Neural cell (in vitro differentiated cells): ENCODE data around the gene PIM3. TPM values are rescaled to one million over a fixed set of nuclear protein-coding genes. Genes with fewer than 3 reads are reported as not detected.
"Not testable (repeated sequence)": the region's sequence is repeated elsewhere in the genome, so short reads cannot be mapped to it uniquely, and the experiment has no call there.

Experiments used
- H2AFZ ChIP-seq: fragments of 200-600, 300-800 bp; sonication (generic), shearing (Covaris generic); 2 replicates; pipeline ENCODE4 v1.6.0; 2014; ENCODE audit warnings: low read depth, mild to moderate bottlenecking, antibody characterized with exemption, low read length, moderate library complexity
- H3F3A ChIP-seq: fragments of 200-600 bp; shearing (Covaris generic); 2 replicates; pipeline ENCODE4 v1.6.1; 2016; ENCODE audit warnings: mild to moderate bottlenecking, moderate library complexity, mixed read lengths, antibody characterized with exemption, low read length; ENCODE audit not compliant: insufficient read depth, poor library complexity, severe bottlenecking
- H3K27ac ChIP-seq: fragments of 200-600, 300-800 bp; sonication (generic), shearing (Covaris generic); 2 replicates; pipeline ENCODE4 v1.5.1; 2014; ENCODE audit warnings: mild to moderate bottlenecking, low read length, moderate library complexity
- H3K27me3 ChIP-seq: fragments of 300-800, 200-600 bp; sonication (generic), shearing (Covaris generic); 2 replicates; pipeline ENCODE4 v1.6.0; 2014; ENCODE audit warnings: mild to moderate bottlenecking, low read depth, low read length, moderate library complexity; ENCODE audit not compliant: insufficient read depth
- H3K36me3 ChIP-seq: fragments of 300-800, 200-600 bp; sonication (generic), shearing (Covaris generic); 2 replicates; pipeline ENCODE4 v1.5.1; 2014; ENCODE audit warnings: mild to moderate bottlenecking, antibody characterized with exemption, low read length, moderate library complexity; ENCODE audit not compliant: insufficient read depth
- H3K4me2 ChIP-seq: fragments of 300-800, 200-600 bp; sonication (generic), shearing (Covaris generic); 2 replicates; pipeline ENCODE4 v1.6.0; 2014; ENCODE audit warnings: mild to moderate bottlenecking, low read length
- H3K4me3 ChIP-seq: fragments of 300-800, 200-600 bp; sonication (generic), shearing (Covaris generic); 2 replicates; pipeline ENCODE4 v1.5.1; 2014; ENCODE audit warnings: mild to moderate bottlenecking, low read length, moderate library complexity
- H3K79me2 ChIP-seq: fragments of 200-600 bp; shearing (Covaris generic); replicated peaks from 2 replicates; pipeline ENCODE4 v1.6.0; 2014; ENCODE audit warnings: mild to moderate bottlenecking, low read length, moderate library complexity; ENCODE audit not compliant: insufficient read depth
- H3K9ac ChIP-seq: fragments of 300-800, 200-600 bp; sonication (generic), shearing (Covaris generic); 2 replicates; pipeline ENCODE4 v1.6.1; 2016; ENCODE audit warnings: mild to moderate bottlenecking, low read length, mixed read lengths
- H3K9me2 ChIP-seq: fragments of 200-600 bp; shearing (Covaris generic); 2 replicates; pipeline ENCODE4 v1.6.1; 2016; ENCODE audit warnings: mild to moderate bottlenecking, low read length, mixed read lengths; ENCODE audit not compliant: insufficient read depth
- H3K9me3 ChIP-seq: fragments of 200-600, 300-800 bp; sonication (generic), shearing (Covaris generic); 2 replicates; pipeline ENCODE4 v1.6.1; 2016; ENCODE audit warnings: mild to moderate bottlenecking, mixed run types, low read length, moderate library complexity, mixed read lengths
- H4K20me1 ChIP-seq: fragments of 200-600 bp; shearing (Covaris generic); 2 replicates; pipeline ENCODE4 v1.6.1; 2016; ENCODE audit warnings: mild to moderate bottlenecking, mixed run types; ENCODE audit not compliant: insufficient read depth
- CTCF ChIP-seq: fragments of 450-650 bp; IDR thresholded peaks from 2 replicates; pipeline ENCODE4 v1.5.1; 2014; ENCODE audit warnings: antibody characterized with exemption, mild to moderate bottlenecking, moderate library complexity; ENCODE audit not compliant: poor library complexity, severe bottlenecking
- EP300 ChIP-seq: fragments of 450-650 bp; conservative IDR thresholded peaks from 2 replicates; pipeline ENCODE4 v1.6.1; 2014; ENCODE audit warnings: antibody characterized with exemption, mild to moderate bottlenecking, moderate library complexity; ENCODE audit not compliant: poor library complexity, severe bottlenecking
- EZH2 ChIP-seq: fragments of 200-600, 300-800 bp; shearing (Covaris generic), sonication (generic); IDR thresholded peaks from 2 replicates; pipeline ENCODE4 v1.6.1; 2014; ENCODE audit warnings: antibody characterized with exemption, low read length, borderline replicate concordance, mild to moderate bottlenecking; ENCODE audit not compliant: insufficient read depth, poor library complexity, severe bottlenecking
- MXI1 ChIP-seq: fragments of 450-650 bp; conservative IDR thresholded peaks from 2 replicates; pipeline ENCODE4 v1.6.1; 2014; ENCODE audit warnings: antibody characterized with exemption, mild to moderate bottlenecking; ENCODE audit not compliant: poor library complexity, severe bottlenecking
- POLR2AphosphoS5 ChIP-seq: IDR thresholded peaks from 2 replicates; pipeline ENCODE4 v1.6.1; 2012
- RAD21 ChIP-seq: fragments of 450-650 bp; conservative IDR thresholded peaks from 2 replicates; pipeline ENCODE4 v1.6.1; 2014; ENCODE audit warnings: antibody characterized with exemption, mild to moderate bottlenecking, moderate library complexity
- REST ChIP-seq: IDR thresholded peaks from 2 replicates; pipeline ENCODE4 v1.6.1; 2012; ENCODE audit warnings: borderline replicate concordance
- SMC3 ChIP-seq: fragments of 450-650 bp; conservative IDR thresholded peaks from 2 replicates; pipeline ENCODE4 v1.6.1; 2014; ENCODE audit warnings: antibody characterized with exemption, mild to moderate bottlenecking, moderate library complexity; ENCODE audit not compliant: poor library complexity
- TAF1 ChIP-seq: IDR thresholded peaks from 2 replicates; pipeline ENCODE4 v1.6.1; 2012; ENCODE audit warnings: low read depth
- polyA plus RNA-seq: library from polyadenylated mRNA; depleted of rRNA; stranded (reverse); fragments of >200 nt; gene quantifications from 2 replicates; pipeline ENCODE4 v1.2.3, GENCODE V29; 2014

Gene PIM3
- polyA plus RNA-seq, 1 donor from 2014 or later: 28.7 TPM

- H3K27ac ChIP-seq: no peak overlapping the region
- no peaks in the 10 kb centered on the region for H3K79me2 ChIP-seq
- no peaks in the 10 kb centered on the region for H3K36me3 ChIP-seq
- H3K9ac ChIP-seq: no peak overlapping the region
- peaks cover 17% of the 10 kb centered on the region for H3K27me3 ChIP-seq
- no peak overlapping the region for H3K4me2 ChIP-seq
- no peaks in the 10 kb centered on the region for H3F3A ChIP-seq
- H2AFZ ChIP-seq: no peak overlapping the region
- no peaks in the 10 kb centered on the region for H3K9me2 ChIP-seq
- H3K4me3 ChIP-seq: no peak overlapping the region
- TF ChIP-seq SMC3 (no peak), EZH2 (no peak), RAD21 (no peak), MXI1 (no peak), POLR2AphosphoS5 (no peak), EP300 (no peak), TAF1 (no peak), CTCF (no peak)
- no peaks in the 10 kb centered on the region for H4K20me1 ChIP-seq
- H3K9me3 ChIP-seq: peaks cover 9% of the 10 kb centered on the region
Measured at GRCh38 chr22:49979587-49980264, 19.2 kb downstream of the PIM3 start.

- H3K79me2 ChIP-seq, H3K9me3 ChIP-seq, H2AFZ ChIP-seq, H3K4me2 ChIP-seq, H3K9me2 ChIP-seq, H3K4me3 ChIP-seq, H3K27ac ChIP-seq, H3K9ac ChIP-seq, H3F3A ChIP-seq, H3K36me3 ChIP-seq, H4K20me1 ChIP-seq: not testable (repeated sequence)
- H3K27me3 ChIP-seq: peaks cover 17% of the 10 kb centered on the region
Measured at GRCh38 chr22:49981799-49982198, 21.2 kb downstream of the PIM3 start.

GRCh38 chr22:49983148-49984042 lies 22.8 kb downstream of the PIM3 start:
- H3K27me3 ChIP-seq: peaks cover 17% of the 10 kb centered on the region
- no peaks in the 10 kb centered on the region for H3K79me2 ChIP-seq
- H3K4me3 ChIP-seq: no peak overlapping the region
- no peaks in the 10 kb centered on the region for H3K36me3 ChIP-seq
- no peaks in the 10 kb centered on the region for H3F3A ChIP-seq
- no peak overlapping the region for H2AFZ ChIP-seq
- H4K20me1 ChIP-seq: no peaks in the 10 kb centered on the region
- H3K9me2 ChIP-seq: no peaks in the 10 kb centered on the region
- peaks cover 9% of the 10 kb centered on the region for H3K9me3 ChIP-seq
- H3K4me2 ChIP-seq: no peak overlapping the region
- H3K9ac ChIP-seq: no peak overlapping the region
- no peak for TF ChIP-seq POLR2AphosphoS5
- TF ChIP-seq CTCF: no peak
- TF ChIP-seq SMC3: no peak
- no peak for TF ChIP-seq MXI1
- TF ChIP-seq TAF1: no peak
- TF ChIP-seq REST: no peak
- TF ChIP-seq EZH2: no peak
- no peak for TF ChIP-seq RAD21
- TF ChIP-seq EP300: no peak
- no peak overlapping the region for H3K27ac ChIP-seq
